Gastrocnemius medialis (tissue), 4 donors: ENCODE results near the gene PRKACG.

Experiments used
- CTCF ChIP-seq, 5 experiments: fragments of 450-650 bp in 3 of 5; fragments of 200-600 bp in 2 of 5; sonication (generic) in 2 of 5; IDR thresholded peaks in 4 of 5; conservative IDR thresholded peaks in 1 of 5; 1 replicate in 4 of 5; 2 replicates in 1 of 5; pipeline ENCODE4 v1.5.1; 2016 to 2019; ENCODE audit warnings: antibody characterized with exemption in 5 of 5, mild to moderate bottlenecking in 3 of 5, moderate library complexity in 3 of 5
- POLR2A ChIP-seq, 2 donors: fragments of 450-650 bp; IDR thresholded peaks; one replicate each; pipeline ENCODE4 v1.6.1; 2017; ENCODE audit warnings: antibody characterized with exemption in 2 of 2, mild to moderate bottlenecking in 2 of 2, moderate library complexity in 2 of 2

- TF ChIP-seq POLR2A (IDR thresholded peaks at IDR 0.05) (no peak), CTCF (IDR thresholded peaks at IDR 0.05 in 4 of 5, conservative IDR thresholded peaks at IDR 0.05 in 1 of 5) (no peak)
Observed at GRCh38 chr9:69014013-69014412, at the start of gene PRKACG.
